DMS53 treated with DMSO at 0.1 percent for 48 hours (cell line): ENCODE data around the gene PTPN13.
A peak's percentile ranks its signal among the peaks of the same experiment; 100 is the strongest.

Source experiments
- DNase-seq: peaks from one replicate; lab custom pipeline; 2025; ENCODE audit not compliant: unreplicated experiment; lab: John Stamatoyannopoulos, UW

PTPN13 gene

DNA sequence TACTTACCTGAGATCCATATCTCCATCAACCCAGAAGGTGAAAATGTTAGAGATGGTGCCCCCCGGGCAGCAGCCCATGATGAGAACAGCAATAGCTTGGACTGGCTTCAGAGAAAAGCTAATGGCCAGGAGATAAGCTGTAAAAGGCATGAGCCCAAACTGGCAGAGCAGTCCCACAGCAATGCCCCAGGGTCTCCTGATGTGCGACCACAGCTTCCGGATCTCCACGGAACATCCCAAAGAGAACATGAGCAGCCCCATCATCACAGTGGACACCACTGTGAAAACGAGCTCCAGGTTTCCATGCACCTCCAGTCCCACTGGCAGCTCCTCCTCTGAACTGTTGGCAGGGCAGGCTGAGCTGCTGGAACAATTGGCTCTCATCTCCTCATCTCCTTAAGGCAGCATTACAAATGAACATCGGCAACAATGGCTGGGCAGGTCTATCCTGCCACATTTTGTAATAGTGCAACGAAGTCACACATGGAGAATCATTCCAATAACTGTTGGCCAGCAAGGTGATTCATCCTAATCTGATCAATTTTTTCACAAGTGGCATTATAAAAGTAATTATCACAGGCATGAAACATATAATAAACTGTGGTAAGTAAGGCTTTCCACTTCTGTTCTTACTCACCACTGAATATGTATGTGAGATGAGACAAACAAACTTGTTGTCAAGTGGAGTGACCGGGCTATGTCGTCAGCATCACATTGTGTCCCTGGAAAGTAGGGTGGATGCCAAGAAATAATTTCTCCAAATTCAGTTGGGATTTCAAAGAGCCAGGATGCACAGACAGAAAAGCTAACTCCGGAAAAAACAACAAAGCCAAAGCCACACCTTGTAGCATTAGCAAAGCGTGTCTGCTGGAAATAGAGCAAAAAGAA is 254.9 kb downstream of the PTPN13 start, which contains the start of gene SLC10A6:
TSS of gene SLC10A6 (minus strand) at position 653 of the 888 bp plus-strand sequence. CDS start at position 384, 269 bp downstream.
- no peak for DNase-seq

DNA sequence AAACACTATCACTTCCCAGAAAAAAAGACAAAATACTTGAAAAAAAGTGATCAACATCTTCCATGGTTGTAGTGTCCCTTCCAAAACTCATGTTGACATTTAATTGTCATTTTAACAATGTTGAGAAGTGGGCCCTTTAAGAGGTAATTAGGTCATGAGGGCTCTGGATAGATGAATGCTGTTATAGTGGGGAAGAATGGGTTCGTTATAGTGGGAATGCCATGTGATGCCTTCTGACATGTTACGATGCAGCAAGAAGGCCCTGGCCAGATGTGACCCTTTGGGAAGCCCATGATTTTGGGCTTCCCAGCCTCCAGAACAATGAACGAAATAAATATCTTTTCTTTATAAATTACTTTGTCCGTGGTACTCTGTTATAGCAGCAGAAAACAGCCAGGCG is 259.1 kb downstream of the PTPN13 start:
- no peak for DNase-seq

DNA sequence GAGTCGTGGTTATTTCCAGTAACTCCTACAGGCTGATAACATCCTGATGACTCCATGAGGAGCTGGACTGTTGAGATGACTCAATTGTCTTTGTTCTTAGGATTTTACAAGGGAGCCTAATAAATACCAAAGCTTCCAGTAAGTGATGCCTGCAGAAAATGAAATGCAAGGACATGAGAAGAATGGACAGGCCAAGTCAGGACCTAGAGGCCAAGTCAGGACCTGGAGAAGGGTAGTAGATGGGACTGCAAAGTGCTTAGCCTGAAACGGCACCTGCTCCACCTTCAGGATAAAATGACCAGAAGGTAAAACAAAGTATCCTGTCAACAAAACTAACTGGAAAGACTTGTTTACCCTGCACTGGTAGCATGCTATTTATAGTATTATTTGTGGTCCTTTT is 261.5 kb downstream of the PTPN13 start:
- DNase-seq, result peak; percentile 70

DNA sequence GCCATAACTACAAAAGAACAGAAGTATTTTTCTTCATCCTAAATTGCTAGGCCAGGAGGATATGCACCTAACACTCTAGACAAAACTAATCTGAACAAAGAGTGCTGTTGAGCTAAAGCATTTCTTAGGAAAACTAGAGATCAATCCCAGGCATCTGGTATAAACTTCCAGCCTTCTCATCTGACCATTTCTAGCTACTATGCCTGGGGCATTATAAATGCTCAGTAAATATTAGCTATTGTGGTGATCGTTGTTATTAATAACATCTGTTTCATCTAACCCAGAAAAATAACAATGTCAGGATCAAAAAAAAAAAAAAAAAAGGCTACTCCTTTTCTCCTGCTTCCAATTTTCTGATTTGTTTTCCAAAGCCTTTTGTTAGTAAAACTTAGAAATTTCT is 262.8 kb downstream of the PTPN13 start:
- no peak for DNase-seq

DNA sequence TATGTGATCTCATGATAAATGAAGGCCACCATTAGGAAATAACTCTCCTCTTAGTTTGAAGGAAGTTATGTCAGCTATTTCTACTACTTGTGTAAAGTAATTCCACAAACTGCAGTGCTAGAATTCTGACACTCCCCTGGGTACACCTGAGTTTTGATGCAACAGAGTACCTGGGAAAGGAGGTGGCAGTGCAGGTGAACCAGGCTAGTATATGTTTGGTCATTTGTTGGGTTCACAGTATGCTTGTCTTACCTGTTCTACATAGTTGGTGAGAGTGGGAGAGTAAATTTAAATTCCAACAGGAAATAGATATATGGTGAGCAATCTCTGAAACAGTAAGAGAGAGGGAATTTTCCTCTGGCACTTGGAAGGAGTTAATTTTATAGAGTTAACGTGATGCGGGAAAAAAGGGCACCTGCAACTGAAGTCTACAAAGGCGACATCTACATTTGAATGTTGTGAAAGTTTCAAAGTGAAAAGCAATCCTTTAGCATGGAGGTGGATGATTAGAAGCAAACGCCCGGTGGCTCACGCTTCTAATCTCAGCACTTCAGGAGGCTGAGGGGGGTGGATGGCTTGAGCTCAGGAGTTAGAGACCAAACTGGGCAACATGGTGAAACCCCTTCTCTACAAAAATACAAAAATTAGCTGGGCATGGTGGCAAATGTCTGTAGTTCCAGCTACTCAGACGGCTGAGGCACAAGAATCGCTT is 263.4 kb downstream of the PTPN13 start:
- no peak for DNase-seq
